Measurements from ENCODE around the gene ATP5F1A. TPM values are rescaled to one million over a fixed set of nuclear protein-coding genes. Genes with fewer than 3 reads are reported as not detected.

The ATP5F1A gene
- total RNA-seq, 1 experiment from 2014 or later: 625 TPM

DNA sequence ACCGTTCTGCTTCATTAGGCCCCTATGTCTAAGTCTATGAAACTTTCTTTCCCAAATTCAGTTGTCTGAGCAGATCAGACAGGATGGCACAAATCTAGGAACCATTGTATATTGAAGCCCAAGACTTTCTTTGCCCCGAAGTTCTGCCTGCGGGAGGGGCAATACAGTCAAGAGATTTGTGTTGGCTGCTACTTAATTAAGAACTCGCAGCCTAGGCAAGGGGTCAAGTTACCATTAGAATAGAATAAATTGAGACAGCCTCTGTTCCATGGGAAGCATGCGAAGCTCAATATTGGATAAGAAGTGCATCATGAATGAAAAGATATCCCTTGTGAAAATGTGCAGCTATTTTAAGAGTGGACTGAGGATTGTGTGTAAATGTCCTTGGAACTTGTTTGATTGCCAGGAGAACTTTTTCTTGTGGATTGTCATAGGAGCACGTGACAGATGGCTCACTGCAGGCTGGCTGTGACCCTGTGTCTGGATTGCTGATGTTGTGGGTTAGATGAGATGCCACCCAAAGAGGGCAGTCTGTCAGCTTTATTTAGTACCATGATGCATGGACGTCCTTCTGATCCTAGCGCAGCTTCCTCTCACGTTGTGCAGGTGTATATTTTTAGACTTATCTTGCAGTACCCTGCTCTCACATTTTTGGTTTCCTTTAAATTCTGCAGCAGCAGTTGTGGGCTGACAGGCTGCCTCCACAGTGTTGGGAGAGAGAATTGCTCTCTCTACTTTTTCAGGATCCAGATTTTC, 37.0 kb upstream of the ATP5F1A start:
- no CpG with 5 or more reads among the region's 9 CpGs for WGBS (ENCODE audit: extremely low coverage, insufficient read length, low lambda C conversion rate)
- H2AK5ac ChIP-seq (ENCODE audit: insufficient read length, low read length): no peak overlapping the region
- no peak overlapping the region for H2BK5ac ChIP-seq (ENCODE audit: insufficient read length, low read length)
- H4K8ac ChIP-seq (replicated peaks; ENCODE audit: insufficient read length, low read depth, low read length): no peak overlapping the region
- no peak overlapping the region for H2BK120ac ChIP-seq (ENCODE audit: low read depth, low read length, poor library complexity, severe bottlenecking)
- H2BK15ac ChIP-seq (ENCODE audit: low read depth, low read length): no peak overlapping the region
- no peaks in the 10 kb centered on the region for H3K27me3 ChIP-seq (ENCODE audit: insufficient read depth, low read length)
- no peak overlapping the region for H3K4me2 ChIP-seq (ENCODE audit: insufficient read depth, insufficient read length, low read length)
- H3T11ph ChIP-seq (ENCODE audit: low read length): no peak overlapping the region
- H2AFZ ChIP-seq (ENCODE audit: low read length): no peak overlapping the region
- H3K9ac ChIP-seq (ENCODE audit: extremely low read depth, insufficient read length, low read length): no peak overlapping the region
- H3K27me3 Mint-ChIP-seq (ENCODE audit: low read depth): no peaks in the 10 kb centered on the region
- H3K14ac ChIP-seq (ENCODE audit: insufficient read depth, low read length): no peak overlapping the region
- H3K23ac ChIP-seq (ENCODE audit: insufficient read length, low read depth, low read length): no peak overlapping the region
- H3K18ac ChIP-seq (ENCODE audit: insufficient read length, low read depth, low read length): no peak overlapping the region
- H3K4me1 Mint-ChIP-seq: peaks cover 12 to 24% of the 10 kb centered on the region in 2 experiments
- no peaks in the 10 kb centered on the region for H3K9me3 Mint-ChIP-seq
- H3K9me3 ChIP-seq (ENCODE audit: control insufficient read depth, low read depth, low read length): no peaks in the 10 kb centered on the region
- H4K20me1 ChIP-seq (ENCODE audit: control insufficient read depth, insufficient read depth, insufficient read length): no peaks in the 10 kb centered on the region
- H3K4me3 Mint-ChIP-seq: no peak overlapping the region
- peaks cover 3% of the 10 kb centered on the region; the same call in 1 of the 2 replicates for H3K4me1 ChIP-seq (ENCODE audit: insufficient read depth, low read length)
- no peak overlapping the region for H3K56ac ChIP-seq (ENCODE audit: insufficient read length, low read depth, low read length)
- no peaks in the 10 kb centered on the region for H3K23me2 ChIP-seq (ENCODE audit: insufficient read length, low read depth, low read length, poor library complexity, severe bottlenecking)
- no peaks in the 10 kb centered on the region for H3K79me1 ChIP-seq (ENCODE audit: insufficient read depth, low read depth, low read length, poor library complexity, severe bottlenecking)
- H4K91ac ChIP-seq (ENCODE audit: insufficient read length, low read depth, low read length): no peak overlapping the region
- peak overlapping the region; percentile 6 to 73 (median 15); a peak in 5 of 7 replicates for H3K27ac Mint-ChIP-seq
- no peak for TF ChIP-seq CTCF (conservative IDR thresholded peaks at IDR 0.05)
- H3K27ac ChIP-seq (ENCODE audit: insufficient read length, low read depth, low read length): peak overlapping the region; percentile 1
- H2BK20ac ChIP-seq (ENCODE audit: low read depth, low read length, poor library complexity, severe bottlenecking): no peak overlapping the region
- H2BK12ac ChIP-seq (ENCODE audit: insufficient read length, low read depth, low read length): no peak overlapping the region
- no peak overlapping the region for H3K4ac ChIP-seq (ENCODE audit: low read depth, low read length)
- H3K79me2 ChIP-seq (ENCODE audit: insufficient read depth, low read length): no peaks in the 10 kb centered on the region
- no peak overlapping the region for H4K5ac ChIP-seq (ENCODE audit: insufficient read length, low read depth, low read length)
- no peak for DNase-seq
- H3K36me3 Mint-ChIP-seq (ENCODE audit: insufficient read depth in 1 of 3, low read depth in 3 of 3): peaks cover 2 to 10% (median 4%) of the 10 kb centered on the region in 3 experiments; a peak in 5 of 7 replicates
